Loucy (cell line): ENCODE results near the gene SORCS2.

Experiments used
- H2AFZ ChIP-seq: fragments of 200-600 bp; sonication (generic); 2 replicates; pipeline ENCODE4 v1.6.0; 2016; ENCODE audit warnings: antibody characterized with exemption, mild to moderate bottlenecking, low read length, moderate library complexity
- H3F3A ChIP-seq: fragments of 200-600 bp; 2 replicates; pipeline ENCODE4 v1.6.0; 2016; ENCODE audit warnings: antibody characterized with exemption, low read depth, mild to moderate bottlenecking
- H3K27me3 ChIP-seq: fragments of 200-600 bp; sonication (generic); 2 replicates; pipeline ENCODE4 v1.6.1; 2014; ENCODE audit warnings: low read length, mild to moderate bottlenecking; ENCODE audit not compliant: insufficient read depth, poor library complexity, severe bottlenecking
- H3K36me3 ChIP-seq: fragments of 200-600 bp; sonication (generic); 2 replicates; pipeline ENCODE4 v1.6.1; 2016; ENCODE audit warnings: low read length; ENCODE audit not compliant: insufficient read depth
- H3K4me1 ChIP-seq: fragments of 200-600 bp; sonication (generic); 2 replicates; pipeline ENCODE4 v1.5.1; 2014; ENCODE audit warnings: low read length, mild to moderate bottlenecking; ENCODE audit not compliant: insufficient read depth, poor library complexity, severe bottlenecking
- H3K4me2 ChIP-seq: fragments of 200-600 bp; sonication (generic); 2 replicates; pipeline ENCODE4 v1.6.0; 2014; ENCODE audit warnings: antibody characterized with exemption, low read length, low read depth, mild to moderate bottlenecking; ENCODE audit not compliant: poor library complexity, severe bottlenecking
- H3K4me3 ChIP-seq: fragments of 200-600 bp; sonication (generic); 2 replicates; pipeline ENCODE4 v1.5.1; 2014; ENCODE audit warnings: low read length, mild to moderate bottlenecking, mixed read lengths; ENCODE audit not compliant: poor library complexity, severe bottlenecking
- H3K79me2 ChIP-seq: fragments of 200-600 bp; sonication (generic); 2 replicates; pipeline ENCODE4 v1.6.1; 2014; ENCODE audit warnings: low read length; ENCODE audit not compliant: insufficient read depth
- H3K9ac ChIP-seq: fragments of 200-600 bp; sonication (generic); 2 replicates; pipeline ENCODE4 v1.6.0; 2014; ENCODE audit warnings: mild to moderate bottlenecking, low read depth, low read length, moderate library complexity; ENCODE audit not compliant: poor library complexity, severe bottlenecking
- H3K9me2 ChIP-seq: fragments of 200-600 bp; sonication (generic); replicated peaks from 2 replicates; pipeline ENCODE4 v1.6.1; 2016; ENCODE audit warnings: low read depth, low read length, mixed read lengths
- H3K9me3 ChIP-seq: fragments of 200-600 bp; sonication (generic); 2 replicates; pipeline ENCODE4 v1.6.1; 2014; ENCODE audit warnings: mild to moderate bottlenecking, antibody characterized with exemption, low read length, low read depth; ENCODE audit not compliant: insufficient read depth
- H4K20me1 ChIP-seq: fragments of 200-600 bp; sonication (generic); 2 replicates; pipeline ENCODE4 v1.6.0; 2014; ENCODE audit warnings: antibody characterized with exemption, low read length, mild to moderate bottlenecking; ENCODE audit not compliant: insufficient read depth, poor library complexity, severe bottlenecking
- EZH2phosphoT487 ChIP-seq: fragments of 200-600 bp; IDR thresholded peaks from 2 replicates; pipeline ENCODE4 v1.6.1; 2018; ENCODE audit warnings: antibody characterized with exemption, mild to moderate bottlenecking, moderate library complexity, borderline replicate concordance
- TF ChIP-seq, protein P1 (sequence below): fragments of 200-600 bp; sonication (generic); conservative IDR thresholded peaks from 2 replicates; pipeline ENCODE4 v1.5.1; 2014; ENCODE audit warnings: mild to moderate bottlenecking, antibody characterized with exemption, low read length

SORCS2 gene

GRCh38 chr4:7675612-7676320, 483.4 kb downstream of the SORCS2 start:
- no peaks in the 10 kb centered on the region for H4K20me1 ChIP-seq
- no peaks in the 10 kb centered on the region for H3K79me2 ChIP-seq
- no peak overlapping the region for H3K4me3 ChIP-seq
- no peaks in the 10 kb centered on the region for H3K4me1 ChIP-seq
- no peak overlapping the region for H3K9ac ChIP-seq
- H3K27me3 ChIP-seq, result no peaks in the 10 kb centered on the region
- no peaks in the 10 kb centered on the region for H3K36me3 ChIP-seq
- TF ChIP-seq, protein P1, sequence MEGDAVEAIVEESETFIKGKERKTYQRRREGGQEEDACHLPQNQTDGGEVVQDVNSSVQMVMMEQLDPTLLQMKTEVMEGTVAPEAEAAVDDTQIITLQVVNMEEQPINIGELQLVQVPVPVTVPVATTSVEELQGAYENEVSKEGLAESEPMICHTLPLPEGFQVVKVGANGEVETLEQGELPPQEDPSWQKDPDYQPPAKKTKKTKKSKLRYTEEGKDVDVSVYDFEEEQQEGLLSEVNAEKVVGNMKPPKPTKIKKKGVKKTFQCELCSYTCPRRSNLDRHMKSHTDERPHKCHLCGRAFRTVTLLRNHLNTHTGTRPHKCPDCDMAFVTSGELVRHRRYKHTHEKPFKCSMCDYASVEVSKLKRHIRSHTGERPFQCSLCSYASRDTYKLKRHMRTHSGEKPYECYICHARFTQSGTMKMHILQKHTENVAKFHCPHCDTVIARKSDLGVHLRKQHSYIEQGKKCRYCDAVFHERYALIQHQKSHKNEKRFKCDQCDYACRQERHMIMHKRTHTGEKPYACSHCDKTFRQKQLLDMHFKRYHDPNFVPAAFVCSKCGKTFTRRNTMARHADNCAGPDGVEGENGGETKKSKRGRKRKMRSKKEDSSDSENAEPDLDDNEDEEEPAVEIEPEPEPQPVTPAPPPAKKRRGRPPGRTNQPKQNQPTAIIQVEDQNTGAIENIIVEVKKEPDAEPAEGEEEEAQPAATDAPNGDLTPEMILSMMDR, result no peak
- TF ChIP-seq EZH2phosphoT487, result no peak
- H3K9me3 ChIP-seq, result peaks cover 5% of the 10 kb centered on the region; the same call in 1 of the 2 replicates
- H3K4me2 ChIP-seq, result no peak overlapping the region
- H3K9me2 ChIP-seq, result no peaks in the 10 kb centered on the region
- no peaks in the 10 kb centered on the region for H3F3A ChIP-seq
- no peak overlapping the region for H2AFZ ChIP-seq

DNA sequence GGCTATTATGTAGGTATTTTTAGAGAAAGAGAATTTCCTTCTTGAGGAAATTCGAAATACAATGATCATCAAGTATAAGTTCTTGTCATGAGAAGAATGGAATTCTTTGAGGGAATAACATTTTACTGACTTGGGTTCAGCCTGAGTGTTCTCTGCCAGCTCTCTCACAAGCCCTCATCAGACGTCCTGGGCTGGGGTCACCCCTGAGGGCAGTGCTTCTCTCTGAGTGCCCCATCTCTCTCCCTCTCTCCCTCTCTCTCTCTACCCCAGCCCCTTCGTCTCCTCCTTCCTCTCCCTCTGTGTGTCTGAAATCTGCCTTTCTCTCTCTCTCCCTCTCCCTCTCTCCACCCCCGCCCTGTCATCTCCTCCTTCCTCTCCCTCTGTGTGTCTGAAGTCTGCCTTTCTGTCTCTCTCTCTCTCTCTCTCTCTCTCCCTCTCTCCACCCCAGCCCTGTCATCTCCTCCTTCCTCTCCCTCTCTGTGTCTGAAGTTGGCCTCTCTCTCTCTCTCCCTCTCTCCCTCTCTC, 484.1 kb downstream of the SORCS2 start:
- Histone ChIP-seq H3K4me2 (no peak overlapping the region), H3K36me3 (no peaks in the 10 kb centered on the region), H3K27me3 (no peaks in the 10 kb centered on the region), H3K4me3 (no peak overlapping the region), H3K9ac (no peak overlapping the region), H3K79me2 (no peaks in the 10 kb centered on the region), H4K20me1 (no peaks in the 10 kb centered on the region), H3F3A (no peaks in the 10 kb centered on the region), H3K9me3 (0 out of 2 replicates have a peak, but pooled peaks cover 5% of the 10 kb centered on the region), H3K9me2 (no peaks in the 10 kb centered on the region), H2AFZ (no peak overlapping the region), H3K4me1 (no peaks in the 10 kb centered on the region)
- no peak for TF ChIP-seq EZH2phosphoT487
- TF ChIP-seq, protein P1, result no peak

DNA sequence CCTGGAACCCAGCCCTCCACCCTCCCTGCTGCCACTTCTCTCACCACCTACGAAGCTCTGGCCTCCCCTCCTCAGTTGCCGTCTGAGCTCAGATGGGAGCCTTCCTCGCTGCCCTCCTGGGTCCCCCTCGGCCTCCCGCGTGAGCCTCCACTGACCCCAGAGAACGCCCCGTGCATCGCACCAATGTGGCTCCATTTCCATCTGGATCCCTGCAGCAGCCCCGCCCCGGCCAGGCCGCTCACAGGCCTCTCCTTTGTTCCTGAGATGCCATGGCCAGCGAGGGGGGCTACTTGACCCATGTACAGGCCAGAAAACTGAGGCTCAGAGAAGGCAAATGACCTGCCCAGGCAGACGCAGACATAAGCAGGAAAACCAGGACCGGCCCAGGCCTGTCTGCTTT, 484.7 kb downstream of the SORCS2 start:
- H3F3A ChIP-seq, result no peaks in the 10 kb centered on the region
- H3K36me3 ChIP-seq, result no peaks in the 10 kb centered on the region
- H4K20me1 ChIP-seq, result no peaks in the 10 kb centered on the region
- no peaks in the 10 kb centered on the region for H3K27me3 ChIP-seq
- TF ChIP-seq, protein P1, result no peak
- no peak for TF ChIP-seq EZH2phosphoT487
- H3K9me3 ChIP-seq, result 0 out of 2 replicates have a peak, but pooled peaks cover 5% of the 10 kb centered on the region
- H3K4me2 ChIP-seq, result no peak overlapping the region
- H3K79me2 ChIP-seq, result no peaks in the 10 kb centered on the region
- no peak overlapping the region for H2AFZ ChIP-seq
- no peak overlapping the region for H3K9ac ChIP-seq
- no peaks in the 10 kb centered on the region for H3K4me1 ChIP-seq
- H3K9me2 ChIP-seq, result no peaks in the 10 kb centered on the region
- H3K4me3 ChIP-seq, result no peak overlapping the region
